GM12872 (cell line): ENCODE measurements around the gene PRR5L.

Experiments
- CTCF ChIP-seq: IDR thresholded peaks from 3 replicates; pipeline ENCODE4 v1.5.1; 2011; ENCODE audit warnings: low read depth, mild to moderate bottlenecking, low read length, moderate library complexity; ENCODE audit not compliant: insufficient read depth

The PRR5L gene

DNA sequence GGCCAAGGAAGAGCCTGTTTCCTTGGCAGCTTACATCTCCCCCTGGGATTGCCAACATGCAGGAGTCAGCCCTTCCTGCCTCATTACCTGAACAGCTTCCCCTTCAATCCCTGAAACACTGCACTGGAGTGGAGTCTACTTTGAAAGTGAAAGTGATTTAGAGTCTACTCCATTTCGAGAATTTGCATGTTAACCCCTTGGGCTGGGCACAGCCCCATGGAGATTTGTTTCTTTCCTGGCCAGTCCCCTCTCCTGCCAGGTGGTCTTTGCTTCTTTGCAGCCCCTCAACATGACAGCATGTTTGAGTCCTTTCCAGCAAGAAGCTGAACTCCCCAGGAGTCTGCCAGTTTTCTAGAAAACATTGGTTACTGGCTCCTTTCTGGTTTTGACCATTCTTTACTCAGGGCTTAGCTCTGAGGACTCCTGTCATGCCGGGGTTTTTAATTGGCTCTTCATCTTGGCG lies 154.1 kb downstream of the PRR5L start:
- TF ChIP-seq CTCF: no peak

DNA sequence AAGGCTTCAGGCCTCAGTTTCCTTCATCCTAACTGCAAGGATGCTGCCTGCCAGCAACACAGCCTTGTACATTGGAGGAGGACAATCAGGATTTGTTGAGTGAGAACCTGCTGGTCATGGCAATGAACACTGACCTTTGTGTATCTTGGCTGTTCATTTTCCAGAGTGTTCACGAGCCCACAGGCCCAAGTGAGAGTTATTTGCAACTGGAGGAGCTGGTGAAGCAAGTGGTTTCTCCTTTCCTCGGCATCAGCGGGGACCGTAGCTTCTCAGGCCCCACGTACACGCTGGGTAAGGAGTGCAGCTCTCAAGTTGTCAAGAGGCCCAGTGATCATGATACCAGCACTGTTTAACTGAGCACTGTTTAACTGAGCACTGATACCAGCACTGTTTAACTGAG lies 155.0 kb downstream of the PRR5L start:
- no peak for TF ChIP-seq CTCF

- no peak for TF ChIP-seq CTCF
Observed at GRCh38 chr11:36451681-36452080, 155.6 kb downstream of the PRR5L start.

- TF ChIP-seq CTCF: no peak
Observed at GRCh38 chr11:36452236-36452940, 156.3 kb downstream of the PRR5L start.

GRCh38 chr11:36452961-36453360 lies 156.9 kb downstream of the PRR5L start:
- no peak for TF ChIP-seq CTCF

DNA sequence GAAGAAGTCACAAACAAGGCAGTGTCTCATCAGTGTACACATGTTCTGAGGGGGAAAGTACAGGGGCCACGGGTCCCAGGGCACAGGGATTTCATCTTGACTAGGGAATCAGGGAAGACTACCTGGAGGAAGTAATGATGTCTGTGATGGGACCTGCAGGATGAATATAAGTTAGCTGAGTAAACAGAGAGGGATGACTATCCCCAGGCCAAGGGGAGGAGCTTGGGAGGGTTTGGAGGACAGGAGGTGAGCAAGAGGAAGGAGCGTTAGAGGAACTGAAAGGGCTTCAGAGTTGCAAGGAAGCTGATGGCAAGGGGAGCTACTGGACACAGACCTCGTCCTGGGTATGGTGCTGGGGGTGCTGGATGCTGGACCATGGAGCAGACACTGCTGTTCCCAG lies 157.6 kb downstream of the PRR5L start:
- TF ChIP-seq CTCF: no peak

GRCh38 chr11:36454551-36454940 lies 158.5 kb downstream of the PRR5L start:
- no peak for TF ChIP-seq CTCF
